Measurements from ENCODE around the gene CEP120.

The CEP120 gene

DNA sequence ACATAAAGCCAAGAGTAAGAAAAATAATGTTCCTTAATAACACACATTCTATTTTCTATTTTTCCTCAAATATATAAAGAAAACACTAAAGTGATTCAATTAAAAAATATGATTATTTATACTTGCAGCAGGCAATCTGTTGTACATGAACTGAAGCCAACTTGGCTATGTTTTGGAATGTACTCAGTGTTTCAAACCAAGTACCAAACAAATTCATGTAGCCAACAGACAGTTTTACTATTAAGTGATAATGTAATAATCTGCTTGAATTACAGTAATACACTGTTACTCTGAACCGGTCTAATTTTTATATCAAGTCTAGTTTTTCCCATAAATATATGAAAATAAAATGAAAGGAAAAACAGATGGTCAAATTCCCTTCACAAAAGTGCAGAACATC lies 58.0 kb downstream of the CEP120 start:
- Histone ChIP-seq H3K4me2 (ENCODE audit: low read length, poor library complexity, severe bottlenecking) (no peak overlapping the region), H3K4ac (ENCODE audit: low read depth in 1 of 2, low read length in 2 of 2) (no peak overlapping the region), H2BK120ac (ENCODE audit: low read depth, low read length) (no peak overlapping the region), H2BK15ac (ENCODE audit: low read depth, poor library complexity, severe bottlenecking) (no peak overlapping the region), H3K23ac (ENCODE audit: low read length in 2 of 2) (no peak overlapping the region), H2AFZ (ENCODE audit: low read depth, low read length) (no peak overlapping the region), H3K14ac (ENCODE audit: low read length in 2 of 2) (no peak overlapping the region), H4K8ac (ENCODE audit: low read length) (no peak overlapping the region), H3K4me3 (ENCODE audit: insufficient read depth in 1 of 2, low read depth in 1 of 2, low read length in 2 of 2) (no peak overlapping the region), H3K27me3 (ENCODE audit: control insufficient read depth in 1 of 2, insufficient read depth in 1 of 2, low read length in 2 of 2) (no peaks in the 10 kb centered on the region), H2AK5ac (ENCODE audit: low read length, severe bottlenecking) (no peak overlapping the region), H2BK12ac (ENCODE audit: low read length in 2 of 2) (no peak overlapping the region), H3K9ac (ENCODE audit: low read length) (no peak overlapping the region), H3K27ac (ENCODE audit: low read length, poor library complexity, severe bottlenecking) (no peak overlapping the region), H3K9me3 (ENCODE audit: control insufficient read depth, low read length) (no peaks in the 10 kb centered on the region), H3K79me1 (replicated peaks; ENCODE audit: low read length, poor library complexity, severe bottlenecking) (peaks cover 2% of the 10 kb centered on the region), H2BK5ac (ENCODE audit: low read depth, low read length, poor library complexity, severe bottlenecking) (no peak overlapping the region), H3K36me3 (ENCODE audit: control insufficient read depth in 1 of 2, insufficient read depth in 2 of 2, low read depth in 1 of 2, low read length in 2 of 2) (peaks cover 0 to 28% of the 10 kb centered on the region in 2 experiments), H4K91ac (ENCODE audit: low read length) (no peak overlapping the region), H3K4me1 (ENCODE audit: control insufficient read depth, insufficient read depth, low read depth, low read length) (no peaks in the 10 kb centered on the region), H3K18ac (ENCODE audit: low read depth in 1 of 2, low read length in 2 of 2) (no peak overlapping the region)
- DNase-seq, result no peak
- no CpG with 5 or more reads among the region's 1 CpG for WGBS

DNA sequence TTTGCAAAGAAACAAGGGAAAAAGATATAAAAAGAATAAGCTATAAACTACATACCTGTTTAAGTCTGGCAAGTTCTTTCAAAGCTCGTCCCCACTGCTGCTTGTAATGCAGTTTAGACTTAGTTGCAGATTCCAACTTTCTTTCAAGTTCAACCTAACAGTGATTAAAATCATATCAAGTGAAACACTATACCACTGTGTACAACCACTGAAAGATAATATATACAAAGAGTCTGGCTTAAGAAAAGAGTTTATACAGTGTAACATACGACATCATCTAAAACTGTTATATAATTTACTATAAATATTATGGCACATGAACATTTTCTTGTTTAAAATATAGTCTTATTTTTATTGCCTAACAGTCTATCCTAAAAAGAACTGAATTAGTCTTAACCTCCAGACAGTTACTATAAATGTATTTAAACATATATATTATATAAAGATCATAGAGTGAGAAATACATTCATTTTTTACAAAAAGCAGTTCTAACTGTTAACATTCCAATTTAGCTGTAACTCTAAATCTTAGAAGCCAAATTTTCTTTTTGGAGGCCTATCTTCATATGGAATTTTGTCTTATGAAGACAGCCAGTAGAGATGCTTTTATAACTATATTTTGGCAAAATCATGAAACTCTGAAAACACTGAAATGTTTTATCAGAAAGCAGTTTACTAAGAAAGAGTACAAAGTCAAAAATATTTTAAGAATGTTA lies 58.6 kb downstream of the CEP120 start:
- H4K91ac ChIP-seq (ENCODE audit: low read length), result no peak overlapping the region
- no peak overlapping the region for H3K18ac ChIP-seq (ENCODE audit: low read depth in 1 of 2, low read length in 2 of 2)
- no peaks in the 10 kb centered on the region for H3K27me3 ChIP-seq (ENCODE audit: control insufficient read depth in 1 of 2, insufficient read depth in 1 of 2, low read length in 2 of 2)
- peaks cover 0 to 27% of the 10 kb centered on the region in 2 experiments for H3K36me3 ChIP-seq (ENCODE audit: control insufficient read depth in 1 of 2, insufficient read depth in 2 of 2, low read depth in 1 of 2, low read length in 2 of 2)
- no peak overlapping the region for H2AK5ac ChIP-seq (ENCODE audit: low read length, severe bottlenecking)
- no peaks in the 10 kb centered on the region for H3K9me3 ChIP-seq (ENCODE audit: control insufficient read depth, low read length)
- H2BK12ac ChIP-seq (ENCODE audit: low read length in 2 of 2), result no peak overlapping the region
- no peak overlapping the region for H2BK15ac ChIP-seq (ENCODE audit: low read depth, poor library complexity, severe bottlenecking)
- no peak overlapping the region for H3K9ac ChIP-seq (ENCODE audit: low read length)
- H3K4ac ChIP-seq (ENCODE audit: low read depth in 1 of 2, low read length in 2 of 2), result no peak overlapping the region
- H3K4me2 ChIP-seq (ENCODE audit: low read length, poor library complexity, severe bottlenecking), result no peak overlapping the region
- WGBS, result 100% methylated on average over 1 of the region's 2 CpGs
- H2BK120ac ChIP-seq (ENCODE audit: low read depth, low read length), result no peak overlapping the region
- no peak overlapping the region for H2BK5ac ChIP-seq (ENCODE audit: low read depth, low read length, poor library complexity, severe bottlenecking)
- no peak overlapping the region for H2AFZ ChIP-seq (ENCODE audit: low read depth, low read length)
- no peaks in the 10 kb centered on the region for H3K4me1 ChIP-seq (ENCODE audit: control insufficient read depth, insufficient read depth, low read depth, low read length)
- no peak overlapping the region for H3K14ac ChIP-seq (ENCODE audit: low read length in 2 of 2)
- H3K23ac ChIP-seq (ENCODE audit: low read length in 2 of 2), result no peak overlapping the region
- H3K79me1 ChIP-seq (replicated peaks; ENCODE audit: low read length, poor library complexity, severe bottlenecking), result peaks cover 2% of the 10 kb centered on the region
- DNase-seq, result peak; percentile 3
- no peak overlapping the region for H3K4me3 ChIP-seq (ENCODE audit: insufficient read depth in 1 of 2, low read depth in 1 of 2, low read length in 2 of 2)
- no peak overlapping the region for H4K8ac ChIP-seq (ENCODE audit: low read length)
- H3K27ac ChIP-seq (ENCODE audit: low read length, poor library complexity, severe bottlenecking), result no peak overlapping the region

DNA sequence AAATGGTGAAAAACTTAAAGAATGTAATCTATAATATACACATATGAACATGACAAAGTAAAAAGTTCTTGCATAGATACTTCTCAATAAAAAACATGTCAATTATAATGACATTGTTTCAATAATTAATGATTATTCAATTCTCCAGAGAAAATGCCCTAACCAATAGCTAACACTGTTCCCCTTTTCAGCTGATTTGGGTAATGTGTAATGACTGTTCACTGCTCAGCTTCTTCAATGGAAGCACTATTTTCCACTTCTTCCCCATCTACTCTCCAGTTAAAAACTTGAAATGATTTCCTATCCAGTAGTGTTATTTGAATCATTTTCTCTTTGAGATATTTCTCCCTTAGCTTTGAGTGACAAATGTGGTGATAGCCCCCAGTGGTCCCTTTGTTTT lies 62.3 kb downstream of the CEP120 start:
- H3K9me3 ChIP-seq (ENCODE audit: control insufficient read depth, low read length), result peaks cover 8% of the 10 kb centered on the region
- H2BK12ac ChIP-seq (ENCODE audit: low read length in 2 of 2), result no peak overlapping the region
- H2BK15ac ChIP-seq (ENCODE audit: low read depth, poor library complexity, severe bottlenecking), result no peak overlapping the region
- H3K4ac ChIP-seq (ENCODE audit: low read depth in 1 of 2, low read length in 2 of 2), result no peak overlapping the region
- no peak for DNase-seq
- no peak overlapping the region for H3K18ac ChIP-seq (ENCODE audit: low read depth in 1 of 2, low read length in 2 of 2)
- H2AK5ac ChIP-seq (ENCODE audit: low read length, severe bottlenecking), result no peak overlapping the region
- peaks cover 0 to 32% of the 10 kb centered on the region in 2 experiments for H3K36me3 ChIP-seq (ENCODE audit: control insufficient read depth in 1 of 2, insufficient read depth in 2 of 2, low read depth in 1 of 2, low read length in 2 of 2)
- no peaks in the 10 kb centered on the region for H3K79me1 ChIP-seq (replicated peaks; ENCODE audit: low read length, poor library complexity, severe bottlenecking)
- H4K8ac ChIP-seq (ENCODE audit: low read length), result no peak overlapping the region
- no peak overlapping the region for H3K4me3 ChIP-seq (ENCODE audit: insufficient read depth in 1 of 2, low read depth in 1 of 2, low read length in 2 of 2)
- no peaks in the 10 kb centered on the region for H3K27me3 ChIP-seq (ENCODE audit: control insufficient read depth in 1 of 2, insufficient read depth in 1 of 2, low read length in 2 of 2)
- H3K27ac ChIP-seq (ENCODE audit: low read length, poor library complexity, severe bottlenecking), result no peak overlapping the region
- no peak overlapping the region for H2BK120ac ChIP-seq (ENCODE audit: low read depth, low read length)
- no peak overlapping the region for H3K4me2 ChIP-seq (ENCODE audit: low read length, poor library complexity, severe bottlenecking)
- no peak overlapping the region for H4K91ac ChIP-seq (ENCODE audit: low read length)
- no peak overlapping the region for H3K23ac ChIP-seq (ENCODE audit: low read length in 2 of 2)
- H3K4me1 ChIP-seq (ENCODE audit: control insufficient read depth, insufficient read depth, low read depth, low read length), result no peaks in the 10 kb centered on the region
- no peak overlapping the region for H2BK5ac ChIP-seq (ENCODE audit: low read depth, low read length, poor library complexity, severe bottlenecking)
- no peak overlapping the region for H2AFZ ChIP-seq (ENCODE audit: low read depth, low read length)
- H3K9ac ChIP-seq (ENCODE audit: low read length), result no peak overlapping the region
- no peak overlapping the region for H3K14ac ChIP-seq (ENCODE audit: low read length in 2 of 2)

DNA sequence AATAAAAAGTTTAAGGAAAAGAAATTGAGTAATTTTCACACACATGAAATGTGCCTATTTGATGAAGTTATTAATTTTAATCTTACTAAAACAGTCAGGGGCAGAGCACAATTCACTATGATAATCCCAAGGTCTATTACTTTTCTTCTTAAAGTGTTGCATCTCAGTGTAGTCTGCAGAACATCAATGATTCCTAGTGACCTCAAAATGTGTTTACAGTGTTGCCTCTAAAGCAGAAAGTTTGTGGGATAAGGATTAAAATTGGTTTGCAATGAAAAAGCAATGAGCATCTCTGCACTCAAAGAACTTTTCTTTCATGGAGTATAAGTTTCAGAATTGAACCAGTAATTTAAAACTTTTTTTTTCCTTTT lies 63.0 kb downstream of the CEP120 start:
- Histone ChIP-seq H2AK5ac (ENCODE audit: low read length, severe bottlenecking) (no peak overlapping the region), H3K9ac (ENCODE audit: low read length) (no peak overlapping the region), H2BK120ac (ENCODE audit: low read depth, low read length) (no peak overlapping the region), H4K91ac (ENCODE audit: low read length) (no peak overlapping the region), H2BK5ac (ENCODE audit: low read depth, low read length, poor library complexity, severe bottlenecking) (no peak overlapping the region), H3K9me3 (ENCODE audit: control insufficient read depth, low read length) (peaks cover 8% of the 10 kb centered on the region), H3K79me1 (replicated peaks; ENCODE audit: low read length, poor library complexity, severe bottlenecking) (no peaks in the 10 kb centered on the region), H3K18ac (ENCODE audit: low read depth in 1 of 2, low read length in 2 of 2) (no peak overlapping the region), H3K4me1 (ENCODE audit: control insufficient read depth, insufficient read depth, low read depth, low read length) (no peaks in the 10 kb centered on the region), H4K8ac (ENCODE audit: low read length) (no peak overlapping the region), H3K4me3 (ENCODE audit: insufficient read depth in 1 of 2, low read depth in 1 of 2, low read length in 2 of 2) (no peak overlapping the region), H3K4me2 (ENCODE audit: low read length, poor library complexity, severe bottlenecking) (no peak overlapping the region), H3K27me3 (ENCODE audit: control insufficient read depth in 1 of 2, insufficient read depth in 1 of 2, low read length in 2 of 2) (no peaks in the 10 kb centered on the region), H2BK12ac (ENCODE audit: low read length in 2 of 2) (no peak overlapping the region), H3K23ac (ENCODE audit: low read length in 2 of 2) (no peak overlapping the region), H3K27ac (ENCODE audit: low read length, poor library complexity, severe bottlenecking) (no peak overlapping the region), H2BK15ac (ENCODE audit: low read depth, poor library complexity, severe bottlenecking) (no peak overlapping the region), H2AFZ (ENCODE audit: low read depth, low read length) (no peak overlapping the region), H3K4ac (ENCODE audit: low read depth in 1 of 2, low read length in 2 of 2) (no peak overlapping the region), H3K14ac (ENCODE audit: low read length in 2 of 2) (no peak overlapping the region), H3K36me3 (ENCODE audit: control insufficient read depth in 1 of 2, insufficient read depth in 2 of 2, low read depth in 1 of 2, low read length in 2 of 2) (peaks cover 0 to 32% of the 10 kb centered on the region in 2 experiments)
- DNase-seq, result no peak

All from mesenchymal stem cell (in vitro differentiated cells and primary cell).